Measurements from ENCODE around the gene MED25. TPM values are rescaled to one million over a fixed set of nuclear protein-coding genes. Genes with fewer than 3 reads are reported as not detected.

The MED25 gene
- total RNA-seq, 1 donor from 2014 or later, result 11.0 TPM

- no peak overlapping the region for H3K9ac ChIP-seq (ENCODE audit: low read depth in 1 of 3, low read length in 3 of 3)
- no peaks in the 10 kb centered on the region for H3K27me3 ChIP-seq (ENCODE audit: control insufficient read depth in 3 of 3, insufficient read depth in 3 of 3, low read length in 3 of 3)
- no peaks in the 10 kb centered on the region for H3K9me3 ChIP-seq (ENCODE audit: control insufficient read depth in 3 of 3, low read length in 3 of 3)
- no peak overlapping the region for H3K27ac ChIP-seq (ENCODE audit: low read depth, low read length)
- peaks cover 39 to 43% (median 42%) of the 10 kb centered on the region in 3 donors for H3K36me3 ChIP-seq (ENCODE audit: control insufficient read depth in 3 of 3, insufficient read depth in 3 of 3, low read length in 3 of 3)
- H3K4me1 ChIP-seq (ENCODE audit: control insufficient read depth in 3 of 3, insufficient read depth in 3 of 3, low read length in 3 of 3), result peaks cover 10 to 43% (median 22%) of the 10 kb centered on the region in 3 donors
- H3K4me3 ChIP-seq (ENCODE audit: low read length in 3 of 3), result no peak overlapping the region
Observed at GRCh38 chr19:49827034-49827433, 8.9 kb downstream of the MED25 start.

DNA sequence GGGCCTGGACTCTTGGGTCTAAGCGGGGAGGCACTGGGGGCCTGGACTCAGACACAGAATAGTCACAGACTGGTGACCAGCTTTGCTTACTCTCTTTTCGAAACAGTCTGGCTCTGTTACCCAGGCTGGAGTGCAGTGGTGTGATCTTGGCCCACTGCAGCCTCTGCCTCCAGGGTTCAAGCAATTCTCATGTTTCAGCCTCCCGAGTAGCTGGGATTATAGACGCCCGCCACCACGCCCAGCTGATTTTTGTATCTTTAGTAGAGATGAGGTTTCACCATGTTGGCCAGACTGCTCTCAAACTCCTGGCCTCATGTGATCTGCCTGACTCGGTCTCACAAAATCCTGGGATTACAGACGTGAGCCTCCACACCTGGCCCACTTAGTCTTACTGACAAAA is 11.1 kb downstream of the MED25 start:
- H3K27ac ChIP-seq (ENCODE audit: low read depth, low read length), result no peak overlapping the region
- no peaks in the 10 kb centered on the region for H3K27me3 ChIP-seq (ENCODE audit: control insufficient read depth in 3 of 3, insufficient read depth in 3 of 3, low read length in 3 of 3)
- peaks cover 37 to 44% (median 39%) of the 10 kb centered on the region in 3 donors for H3K36me3 ChIP-seq (ENCODE audit: control insufficient read depth in 3 of 3, insufficient read depth in 3 of 3, low read length in 3 of 3)
- H3K9ac ChIP-seq (ENCODE audit: low read depth in 1 of 3, low read length in 3 of 3), result peak overlapping the region in 2 of 3 donors; percentile 33 to 54
- no peaks in the 10 kb centered on the region for H3K9me3 ChIP-seq (ENCODE audit: control insufficient read depth in 3 of 3, low read length in 3 of 3)
- H3K4me1 ChIP-seq (ENCODE audit: control insufficient read depth in 3 of 3, insufficient read depth in 3 of 3, low read length in 3 of 3), result peaks cover 27 to 65% (median 40%) of the 10 kb centered on the region in 3 donors
- H3K4me3 ChIP-seq (ENCODE audit: low read length in 3 of 3), result no peak overlapping the region

DNA sequence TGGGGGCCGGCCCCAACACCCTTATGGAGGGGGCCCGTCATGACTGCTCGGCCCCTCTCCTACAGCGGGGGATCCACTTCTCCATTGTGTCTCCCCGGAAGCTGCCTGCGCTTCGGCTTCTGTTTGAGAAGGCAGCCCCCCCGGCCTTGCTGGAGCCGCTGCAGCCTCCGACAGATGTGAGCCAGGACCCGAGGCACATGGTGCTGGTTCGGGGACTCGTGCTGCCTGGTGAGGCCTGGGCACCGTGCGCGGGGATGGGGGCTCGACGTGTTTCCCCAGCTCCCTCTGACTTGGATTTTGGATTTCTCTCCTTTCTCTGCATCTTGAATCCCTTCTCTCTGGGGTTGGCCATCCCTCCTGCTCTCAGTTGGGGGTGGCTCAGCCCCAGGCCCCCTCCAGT is 11.6 kb downstream of the MED25 start:
- peak overlapping the region in 2 of 3 donors; percentile 33 to 50 for H3K9ac ChIP-seq (ENCODE audit: low read depth in 1 of 3, low read length in 3 of 3)
- peaks cover 37 to 45% (median 41%) of the 10 kb centered on the region in 3 donors for H3K36me3 ChIP-seq (ENCODE audit: control insufficient read depth in 3 of 3, insufficient read depth in 3 of 3, low read length in 3 of 3)
- H3K4me3 ChIP-seq (ENCODE audit: low read length in 3 of 3), result no peak overlapping the region
- no peaks in the 10 kb centered on the region for H3K9me3 ChIP-seq (ENCODE audit: control insufficient read depth in 3 of 3, low read length in 3 of 3)
- H3K27ac ChIP-seq (ENCODE audit: low read depth, low read length), result no peak overlapping the region
- H3K4me1 ChIP-seq (ENCODE audit: control insufficient read depth in 3 of 3, insufficient read depth in 3 of 3, low read length in 3 of 3), result peaks cover 32 to 70% (median 45%) of the 10 kb centered on the region in 3 donors
- H3K27me3 ChIP-seq (ENCODE audit: control insufficient read depth in 3 of 3, insufficient read depth in 3 of 3, low read length in 3 of 3), result no peaks in the 10 kb centered on the region

DNA sequence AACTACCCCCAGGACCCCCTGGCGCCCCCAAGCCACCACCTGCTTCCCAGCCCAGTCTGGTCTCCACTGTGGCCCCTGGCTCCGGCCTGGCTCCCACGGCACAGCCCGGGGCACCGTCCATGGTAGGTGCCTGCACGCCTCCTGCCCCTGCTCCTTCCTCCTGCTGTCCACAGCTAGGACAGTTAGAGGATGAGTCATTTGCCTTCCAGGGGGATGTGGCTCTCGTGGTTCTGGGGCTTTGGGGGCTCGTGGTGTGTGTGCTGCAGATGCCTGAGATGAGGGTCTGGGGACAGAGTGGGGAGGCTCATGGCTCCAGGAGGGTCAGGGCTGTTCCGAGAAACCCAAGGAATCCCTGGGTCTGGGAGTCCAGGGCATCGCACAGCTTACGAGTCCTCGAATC is 12.7 kb downstream of the MED25 start:
- H3K9ac ChIP-seq (ENCODE audit: low read depth in 1 of 3, low read length in 3 of 3), result no peak overlapping the region
- H3K27ac ChIP-seq (ENCODE audit: low read depth, low read length), result no peak overlapping the region
- no peaks in the 10 kb centered on the region for H3K27me3 ChIP-seq (ENCODE audit: control insufficient read depth in 3 of 3, insufficient read depth in 3 of 3, low read length in 3 of 3)
- H3K4me3 ChIP-seq (ENCODE audit: low read length in 3 of 3), result no peak overlapping the region
- peaks cover 41 to 49% (median 46%) of the 10 kb centered on the region in 3 donors for H3K36me3 ChIP-seq (ENCODE audit: control insufficient read depth in 3 of 3, insufficient read depth in 3 of 3, low read length in 3 of 3)
- peaks cover 32 to 73% (median 51%) of the 10 kb centered on the region in 3 donors for H3K4me1 ChIP-seq (ENCODE audit: control insufficient read depth in 3 of 3, insufficient read depth in 3 of 3, low read length in 3 of 3)
- no peaks in the 10 kb centered on the region for H3K9me3 ChIP-seq (ENCODE audit: control insufficient read depth in 3 of 3, low read length in 3 of 3)

DNA sequence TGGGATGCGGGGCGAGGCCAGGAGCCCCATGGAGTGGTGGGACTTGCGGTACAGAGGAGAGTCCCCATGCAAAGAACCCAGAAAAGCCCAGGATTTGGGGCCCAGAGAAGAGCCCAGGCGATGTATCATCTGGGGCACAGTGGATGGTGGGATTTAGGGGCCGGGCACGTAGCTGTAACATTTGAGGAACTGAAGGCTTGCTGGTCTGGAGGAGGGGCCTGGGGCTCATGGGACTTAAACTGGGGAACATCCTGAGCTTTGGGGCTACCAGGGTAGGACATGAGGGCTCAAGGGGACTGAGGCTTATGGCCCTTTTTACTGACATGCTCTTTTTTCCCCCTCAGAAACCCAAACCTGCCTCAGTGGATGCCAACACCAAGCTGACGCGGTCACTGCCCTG is 13.5 kb downstream of the MED25 start:
- Histone ChIP-seq H3K4me3 (ENCODE audit: low read length in 3 of 3) (no peak overlapping the region), H3K9ac (ENCODE audit: low read depth in 1 of 3, low read length in 3 of 3) (no peak overlapping the region), H3K4me1 (ENCODE audit: control insufficient read depth in 3 of 3, insufficient read depth in 3 of 3, low read length in 3 of 3) (peaks cover 29 to 68% (median 47%) of the 10 kb centered on the region in 3 donors), H3K27me3 (ENCODE audit: control insufficient read depth in 3 of 3, insufficient read depth in 3 of 3, low read length in 3 of 3) (no peaks in the 10 kb centered on the region), H3K27ac (ENCODE audit: low read depth, low read length) (peak overlapping the region; percentile 96), H3K36me3 (ENCODE audit: control insufficient read depth in 3 of 3, insufficient read depth in 3 of 3, low read length in 3 of 3) (peaks cover 46 to 52% (median 49%) of the 10 kb centered on the region in 3 donors), H3K9me3 (ENCODE audit: control insufficient read depth in 3 of 3, low read length in 3 of 3) (no peaks in the 10 kb centered on the region)

DNA sequence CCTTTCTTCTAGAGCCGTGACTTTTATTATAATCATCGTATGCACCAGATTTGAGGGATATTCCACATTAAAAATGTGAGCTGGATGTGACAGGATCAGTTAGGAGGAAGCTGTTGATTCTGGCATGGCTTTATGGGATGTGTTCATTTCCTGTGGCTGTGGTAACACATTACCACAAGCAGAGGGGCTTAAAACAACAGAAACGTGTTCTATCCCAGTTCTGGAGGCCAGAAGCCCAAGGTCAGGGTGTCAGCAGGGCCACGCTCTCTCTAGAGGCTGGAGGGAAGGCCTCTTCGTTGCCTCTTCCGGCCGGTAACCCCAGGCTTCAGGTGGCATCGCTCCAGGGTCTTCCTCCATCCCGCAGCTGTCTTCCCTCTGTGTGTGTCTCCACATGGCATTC is 14.5 kb downstream of the MED25 start:
- Histone ChIP-seq H3K36me3 (ENCODE audit: control insufficient read depth in 3 of 3, insufficient read depth in 3 of 3, low read length in 3 of 3) (peaks cover 49 to 52% (median 51%) of the 10 kb centered on the region in 3 donors), H3K27ac (ENCODE audit: low read depth, low read length) (peak overlapping the region; percentile 96), H3K27me3 (ENCODE audit: control insufficient read depth in 3 of 3, insufficient read depth in 3 of 3, low read length in 3 of 3) (no peaks in the 10 kb centered on the region), H3K9me3 (ENCODE audit: control insufficient read depth in 3 of 3, low read length in 3 of 3) (no peaks in the 10 kb centered on the region), H3K4me3 (ENCODE audit: low read length in 3 of 3) (no peak overlapping the region), H3K4me1 (ENCODE audit: control insufficient read depth in 3 of 3, insufficient read depth in 3 of 3, low read length in 3 of 3) (peaks cover 29 to 60% (median 45%) of the 10 kb centered on the region in 3 donors), H3K9ac (ENCODE audit: low read depth in 1 of 3, low read length in 3 of 3) (peak overlapping the region in 1 of 3 donors; percentile 26)

- no peaks in the 10 kb centered on the region for H3K9me3 ChIP-seq (ENCODE audit: control insufficient read depth in 3 of 3, low read length in 3 of 3)
- H3K36me3 ChIP-seq (ENCODE audit: control insufficient read depth in 3 of 3, insufficient read depth in 3 of 3, low read length in 3 of 3), result peaks cover 52 to 59% (median 54%) of the 10 kb centered on the region in 3 donors
- peak overlapping the region; percentile 60 to 86 (median 77) for H3K9ac ChIP-seq (ENCODE audit: low read depth in 1 of 3, low read length in 3 of 3)
- peaks cover 27 to 51% (median 39%) of the 10 kb centered on the region in 3 donors for H3K4me1 ChIP-seq (ENCODE audit: control insufficient read depth in 3 of 3, insufficient read depth in 3 of 3, low read length in 3 of 3)
- peak overlapping the region; percentile 96 for H3K27ac ChIP-seq (ENCODE audit: low read depth, low read length)
- H3K27me3 ChIP-seq (ENCODE audit: control insufficient read depth in 3 of 3, insufficient read depth in 3 of 3, low read length in 3 of 3), result no peaks in the 10 kb centered on the region
- no peak overlapping the region for H3K4me3 ChIP-seq (ENCODE audit: low read length in 3 of 3)
Observed at GRCh38 chr19:49833599-49833998, 15.5 kb downstream of the MED25 start.

GRCh38 chr19:49835562-49835961 is 17.5 kb downstream of the MED25 start:
- Histone ChIP-seq H3K27ac (ENCODE audit: low read depth, low read length) (peak overlapping the region; percentile 96), H3K36me3 (ENCODE audit: control insufficient read depth in 3 of 3, insufficient read depth in 3 of 3, low read length in 3 of 3) (peaks cover 55 to 66% (median 59%) of the 10 kb centered on the region in 3 donors), H3K27me3 (ENCODE audit: control insufficient read depth in 3 of 3, insufficient read depth in 3 of 3, low read length in 3 of 3) (no peaks in the 10 kb centered on the region), H3K9me3 (ENCODE audit: control insufficient read depth in 3 of 3, low read length in 3 of 3) (no peaks in the 10 kb centered on the region), H3K4me1 (ENCODE audit: control insufficient read depth in 3 of 3, insufficient read depth in 3 of 3, low read length in 3 of 3) (peaks cover 22 to 39% (median 34%) of the 10 kb centered on the region in 3 donors), H3K9ac (ENCODE audit: low read depth in 1 of 3, low read length in 3 of 3) (peak overlapping the region in 1 of 3 donors; percentile 40), H3K4me3 (ENCODE audit: low read length in 3 of 3) (no peak overlapping the region)

DNA sequence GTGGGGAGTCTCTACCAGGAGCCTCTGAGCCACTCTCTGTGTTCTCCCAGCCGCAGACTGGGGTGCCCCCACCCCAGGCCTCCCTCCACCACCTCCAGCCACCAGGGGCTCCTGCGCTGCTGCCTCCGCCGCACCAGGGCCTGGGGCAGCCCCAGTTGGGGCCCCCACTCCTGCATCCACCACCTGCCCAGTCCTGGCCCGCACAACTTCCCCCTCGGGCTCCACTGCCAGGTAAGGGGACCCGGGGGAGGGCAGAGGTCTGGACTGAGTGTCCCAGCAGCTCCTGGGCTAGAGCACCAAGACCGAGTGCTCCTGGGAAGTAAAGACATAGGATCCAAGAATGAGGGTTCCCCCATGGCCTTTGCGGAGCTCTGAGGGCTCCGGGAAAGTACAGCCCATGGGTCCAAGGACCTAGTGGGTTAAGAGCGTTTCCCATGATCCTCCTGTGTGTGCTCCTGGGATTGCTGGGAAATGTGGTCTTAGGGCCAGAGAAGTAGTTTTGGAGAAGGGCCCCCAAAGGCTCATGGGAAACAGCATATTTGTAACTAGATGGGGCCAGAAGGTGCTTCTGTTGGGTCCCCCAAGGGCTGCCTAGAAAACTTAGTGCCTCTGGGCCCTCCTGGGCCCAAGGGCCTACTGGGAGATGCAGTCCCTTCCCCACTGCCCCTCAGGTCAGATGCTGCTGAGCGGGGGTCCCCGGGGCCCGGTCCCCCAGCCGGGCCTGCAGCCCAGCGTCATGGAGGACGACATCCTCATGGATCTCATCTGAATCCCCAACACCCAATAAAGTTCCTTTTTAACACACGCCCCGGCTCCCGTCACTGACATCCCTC is 18.3 kb downstream of the MED25 start:
- Histone ChIP-seq H3K9ac (ENCODE audit: low read depth in 1 of 3, low read length in 3 of 3) (peak overlapping the region in 1 of 3 donors; percentile 40), H3K27me3 (ENCODE audit: control insufficient read depth in 3 of 3, insufficient read depth in 3 of 3, low read length in 3 of 3) (no peaks in the 10 kb centered on the region), H3K4me1 (ENCODE audit: control insufficient read depth in 3 of 3, insufficient read depth in 3 of 3, low read length in 3 of 3) (peaks cover 22 to 39% (median 34%) of the 10 kb centered on the region in 3 donors), H3K4me3 (ENCODE audit: low read length in 3 of 3) (no peak overlapping the region), H3K9me3 (ENCODE audit: control insufficient read depth in 3 of 3, low read length in 3 of 3) (no peaks in the 10 kb centered on the region), H3K27ac (ENCODE audit: low read depth, low read length) (no peak overlapping the region), H3K36me3 (ENCODE audit: control insufficient read depth in 3 of 3, insufficient read depth in 3 of 3, low read length in 3 of 3) (peaks cover 50 to 63% (median 54%) of the 10 kb centered on the region in 3 donors)

DNA sequence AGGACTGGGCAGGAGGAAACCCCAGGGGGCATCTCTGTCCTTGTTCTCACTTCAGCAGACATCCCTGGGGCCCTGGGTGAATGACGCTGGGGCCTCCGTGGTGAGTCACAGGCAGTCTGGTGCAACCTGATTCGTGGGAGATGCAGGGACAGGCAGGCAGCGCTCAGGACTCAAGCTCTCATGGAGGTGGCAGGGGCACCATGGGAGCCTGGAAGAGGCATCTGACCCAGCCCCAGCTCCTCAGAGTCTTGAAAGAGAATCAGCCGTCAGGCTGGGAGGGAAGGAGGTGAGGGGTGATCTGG is 18.9 kb downstream of the MED25 start:
- no peak overlapping the region for H3K4me3 ChIP-seq (ENCODE audit: low read length in 3 of 3)
- H3K27me3 ChIP-seq (ENCODE audit: control insufficient read depth in 3 of 3, insufficient read depth in 3 of 3, low read length in 3 of 3), result no peaks in the 10 kb centered on the region
- no peaks in the 10 kb centered on the region for H3K9me3 ChIP-seq (ENCODE audit: control insufficient read depth in 3 of 3, low read length in 3 of 3)
- H3K9ac ChIP-seq (ENCODE audit: low read depth in 1 of 3, low read length in 3 of 3), result peak overlapping the region in 2 of 3 donors; percentile 8 to 44
- peaks cover 45 to 58% (median 49%) of the 10 kb centered on the region in 3 donors for H3K36me3 ChIP-seq (ENCODE audit: control insufficient read depth in 3 of 3, insufficient read depth in 3 of 3, low read length in 3 of 3)
- H3K4me1 ChIP-seq (ENCODE audit: control insufficient read depth in 3 of 3, insufficient read depth in 3 of 3, low read length in 3 of 3), result peaks cover 24 to 37% (median 34%) of the 10 kb centered on the region in 3 donors
- no peak overlapping the region for H3K27ac ChIP-seq (ENCODE audit: low read depth, low read length)
